MCF 10A (cell line): Measurements from ENCODE around the gene KRT76. TPM values are rescaled to one million over a fixed set of nuclear protein-coding genes. Genes with fewer than 3 reads are reported as not detected.

Source experiments
- BruUV-seq: library from RNA; stranded (reverse); fragments of 400-500 nt; replicated peaks from 2 replicates; lab custom pipeline; 2021; lab: Mats Ljungman, UMichigan
- CTCF ChIA-PET: fragments of 300-600 bp; sonication (Branson Sonifier 250); formaldehyde crosslinking; extraction: SDS; loops from one replicate; lab custom pipeline; 2021; ENCODE audit warnings: antibody characterized with exemption, inconsistent platforms; lab: Yijun Ruan, JAX
- POLR2A ChIA-PET: fragments of 300-600, 350-650 bp; sonication (Branson Sonifier 250); formaldehyde crosslinking; extraction: SDS; loops from one replicate; lab custom pipeline; 2020; ENCODE audit warnings: antibody characterized with exemption, inconsistent platforms; lab: Yijun Ruan, JAX
- DNase-seq: peaks from one replicate; pipeline ENCODE4 v3.0.0-alpha.2; 2018; ENCODE audit not compliant: unreplicated experiment
- H3K27ac Mint-ChIP-seq: one replicate; pipeline ENCODE4 v1.8.0; 2022; ENCODE audit warnings: mild to moderate bottlenecking, low read depth, mixed read lengths; ENCODE audit not compliant: unreplicated experiment
- H3K27me3 Mint-ChIP-seq: one replicate; pipeline ENCODE4 v1.8.0; 2022; ENCODE audit warnings: mixed read lengths; ENCODE audit not compliant: insufficient read depth, unreplicated experiment
- H3K36me3 Mint-ChIP-seq: one replicate; pipeline ENCODE4 v1.8.0; 2022; ENCODE audit warnings: mild to moderate bottlenecking, moderate library complexity, mixed read lengths; ENCODE audit not compliant: insufficient read depth, unreplicated experiment
- H3K4me1 Mint-ChIP-seq: one replicate; pipeline ENCODE4 v1.8.0; 2022; ENCODE audit warnings: mixed read lengths; ENCODE audit not compliant: insufficient read depth, unreplicated experiment
- H3K4me3 Mint-ChIP-seq: one replicate; pipeline ENCODE4 v1.8.0; 2022; ENCODE audit warnings: mild to moderate bottlenecking, moderate library complexity, mixed read lengths; ENCODE audit not compliant: unreplicated experiment
- H3K9me3 Mint-ChIP-seq: one replicate; pipeline ENCODE4 v1.8.0; 2022; ENCODE audit warnings: mixed read lengths; ENCODE audit not compliant: unreplicated experiment
- intact Hi-C: fragments of 100-400 bp; cut with micrococcal nuclease; formaldehyde crosslinking; loops from 2 replicates; pipeline ENCODE4 v1.14.1; 2022
- total RNA-seq: library from RNA; stranded (reverse); gene quantifications from 2 replicates; pipeline ENCODE4 v1.2.3, GENCODE V29; 2022
- TF ChIP-seq, protein P1 (sequence below): fragments of 200-600 bp; IDR thresholded peaks from one replicate; pipeline ENCODE4 v1.8.0; 2022; ENCODE audit warnings: antibody characterized with exemption, mild to moderate bottlenecking; ENCODE audit not compliant: unreplicated experiment

The KRT76 gene
- total RNA-seq, 1 experiment from 2014 or later = not detected

- ChIA-PET CTCF (no interaction called here), POLR2A (no interaction called here)
- H3K27me3 Mint-ChIP-seq = peaks cover 38% of the 10 kb centered on the region
- no peaks in the 10 kb centered on the region for H3K36me3 Mint-ChIP-seq
- BruUV-seq = no TSS peak
- intact Hi-C loops = no loop called here
- TF ChIP-seq, protein P1, sequence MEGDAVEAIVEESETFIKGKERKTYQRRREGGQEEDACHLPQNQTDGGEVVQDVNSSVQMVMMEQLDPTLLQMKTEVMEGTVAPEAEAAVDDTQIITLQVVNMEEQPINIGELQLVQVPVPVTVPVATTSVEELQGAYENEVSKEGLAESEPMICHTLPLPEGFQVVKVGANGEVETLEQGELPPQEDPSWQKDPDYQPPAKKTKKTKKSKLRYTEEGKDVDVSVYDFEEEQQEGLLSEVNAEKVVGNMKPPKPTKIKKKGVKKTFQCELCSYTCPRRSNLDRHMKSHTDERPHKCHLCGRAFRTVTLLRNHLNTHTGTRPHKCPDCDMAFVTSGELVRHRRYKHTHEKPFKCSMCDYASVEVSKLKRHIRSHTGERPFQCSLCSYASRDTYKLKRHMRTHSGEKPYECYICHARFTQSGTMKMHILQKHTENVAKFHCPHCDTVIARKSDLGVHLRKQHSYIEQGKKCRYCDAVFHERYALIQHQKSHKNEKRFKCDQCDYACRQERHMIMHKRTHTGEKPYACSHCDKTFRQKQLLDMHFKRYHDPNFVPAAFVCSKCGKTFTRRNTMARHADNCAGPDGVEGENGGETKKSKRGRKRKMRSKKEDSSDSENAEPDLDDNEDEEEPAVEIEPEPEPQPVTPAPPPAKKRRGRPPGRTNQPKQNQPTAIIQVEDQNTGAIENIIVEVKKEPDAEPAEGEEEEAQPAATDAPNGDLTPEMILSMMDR = no peak
- H3K9me3 Mint-ChIP-seq = no peaks in the 10 kb centered on the region
- peaks cover 6% of the 10 kb centered on the region for H3K4me1 Mint-ChIP-seq
- no peak overlapping the region for H3K4me3 Mint-ChIP-seq
- no peak for DNase-seq
- H3K27ac Mint-ChIP-seq = no peak overlapping the region
Observed at GRCh38 chr12:52812073-52812400, 34.9 kb upstream of the KRT76 start.

DNA sequence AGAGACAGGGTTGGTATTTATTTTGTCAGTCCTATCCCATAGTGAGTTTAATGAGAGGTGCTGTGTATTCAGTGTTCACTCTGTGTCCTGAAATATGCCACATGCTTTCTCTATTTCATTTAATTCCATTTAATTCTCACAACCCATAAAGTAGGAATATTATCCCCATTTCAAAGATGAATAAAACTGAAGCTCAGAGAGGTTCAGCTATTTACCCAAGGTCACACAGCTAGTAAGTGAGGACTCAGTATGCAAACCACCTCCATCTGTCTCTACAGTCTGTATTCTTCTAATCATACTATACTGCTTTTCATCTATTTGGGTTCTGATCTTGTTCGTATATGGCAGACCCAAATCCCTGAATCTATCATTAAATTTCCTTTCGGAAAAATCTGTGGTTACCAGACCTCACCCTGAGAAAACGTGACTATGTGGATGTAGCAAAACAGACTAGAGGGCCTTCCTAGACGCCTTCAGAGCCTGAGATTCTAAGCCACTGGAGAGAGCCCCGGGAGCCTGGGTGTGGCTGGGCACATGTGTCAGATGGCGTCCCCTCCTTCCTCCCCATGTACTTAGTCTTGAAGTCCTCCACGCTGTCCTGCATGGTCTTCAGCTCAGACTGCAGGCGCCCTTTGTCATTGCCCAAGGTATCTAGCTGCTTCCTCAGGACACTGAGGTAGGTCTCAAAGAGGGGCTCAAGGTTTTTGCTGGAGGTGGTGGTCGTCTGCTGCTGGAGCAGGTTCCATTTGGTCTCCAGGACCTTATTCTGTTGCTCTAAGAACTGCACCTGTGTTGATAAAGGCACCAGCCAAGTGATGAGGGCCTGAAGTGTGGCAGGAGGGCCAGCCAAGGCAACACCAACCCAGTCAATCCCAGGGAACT, 34.3 kb upstream of the KRT76 start:
- intact Hi-C loops = no loop called here
- Mint-ChIP-seq H3K9me3 (no peaks in the 10 kb centered on the region), H3K27ac (no peak overlapping the region), H3K36me3 (no peaks in the 10 kb centered on the region), H3K4me3 (no peak overlapping the region), H3K4me1 (peaks cover 6% of the 10 kb centered on the region), H3K27me3 (peaks cover 38% of the 10 kb centered on the region)
- no peak for DNase-seq
- ChIA-PET POLR2A (no interaction called here), CTCF (no interaction called here)
- BruUV-seq = no TSS peak
- TF ChIP-seq, protein P1 = no peak

DNA sequence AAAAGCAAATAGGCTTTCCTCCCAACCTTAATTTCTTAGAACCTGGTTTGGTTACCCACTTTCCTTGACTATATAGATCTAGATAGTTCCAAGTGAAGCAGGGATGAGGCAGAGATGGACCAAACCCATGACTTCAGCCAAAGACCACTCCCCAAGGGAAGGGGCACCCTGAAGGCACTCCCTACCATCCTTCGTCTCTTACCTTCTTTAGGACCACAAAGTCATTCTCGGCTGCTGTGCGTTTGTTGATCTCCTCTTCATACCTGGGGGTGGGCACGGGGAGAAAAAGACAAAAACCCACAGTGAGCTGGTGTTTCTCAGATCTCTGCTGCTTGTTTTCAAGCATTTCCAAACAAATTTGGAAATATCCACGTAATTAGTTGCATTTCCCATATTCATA, 33.4 kb upstream of the KRT76 start:
- no peaks in the 10 kb centered on the region for H3K9me3 Mint-ChIP-seq
- H3K27ac Mint-ChIP-seq = no peak overlapping the region
- POLR2A ChIA-PET = no interaction called here
- no peak overlapping the region for H3K4me3 Mint-ChIP-seq
- DNase-seq = no peak
- H3K27me3 Mint-ChIP-seq = peaks cover 38% of the 10 kb centered on the region
- no TSS peak for BruUV-seq
- H3K36me3 Mint-ChIP-seq = no peaks in the 10 kb centered on the region
- intact Hi-C loops = no loop called here
- CTCF ChIA-PET = no interaction called here
- peaks cover 6% of the 10 kb centered on the region for H3K4me1 Mint-ChIP-seq
- TF ChIP-seq, protein P1 = no peak

GRCh38 chr12:52809166-52809565, 32.0 kb upstream of the KRT76 start:
- Mint-ChIP-seq H3K27ac (no peak overlapping the region), H3K9me3 (no peaks in the 10 kb centered on the region), H3K36me3 (no peaks in the 10 kb centered on the region), H3K4me1 (peaks cover 2% of the 10 kb centered on the region), H3K27me3 (peaks cover 38% of the 10 kb centered on the region), H3K4me3 (no peak overlapping the region)
- ChIA-PET CTCF (interaction anchor here (0.6 kb wide), 1 partner anchor 12 kb away, joined by 3 read pairs; no protein-coding TSS in a partner anchor), POLR2A (no interaction called here)
- intact Hi-C loops = no loop called here
- TF ChIP-seq, protein P1 = no peak
- no TSS peak for BruUV-seq
- no peak for DNase-seq
